ENCODE results near the gene MAN1A2.
"Not testable (repeated sequence)": the region's sequence is repeated elsewhere in the genome, so short reads cannot be mapped to it uniquely, and the experiment has no call there.

Gene MAN1A2

GRCh38 chr1:117413412-117413811 is 46.2 kb downstream of the MAN1A2 start:
- Histone ChIP-seq H3K4me3 (ENCODE audit: low read length) (no peak overlapping the region), H3K4me1 (ENCODE audit: insufficient read depth, low read length) (peaks cover 10% of the 10 kb centered on the region), H3K36me3 (ENCODE audit: insufficient read depth, low read depth, low read length) (no peaks in the 10 kb centered on the region), H3K27me3 (ENCODE audit: insufficient read depth, low read length) (no peaks in the 10 kb centered on the region), H3K9ac (ENCODE audit: low read depth, low read length) (no peak overlapping the region), H3K27ac (ENCODE audit: low read length) (no peak overlapping the region), H3K9me3 (ENCODE audit: insufficient read depth, low read depth, low read length) (no peaks in the 10 kb centered on the region)

DNA sequence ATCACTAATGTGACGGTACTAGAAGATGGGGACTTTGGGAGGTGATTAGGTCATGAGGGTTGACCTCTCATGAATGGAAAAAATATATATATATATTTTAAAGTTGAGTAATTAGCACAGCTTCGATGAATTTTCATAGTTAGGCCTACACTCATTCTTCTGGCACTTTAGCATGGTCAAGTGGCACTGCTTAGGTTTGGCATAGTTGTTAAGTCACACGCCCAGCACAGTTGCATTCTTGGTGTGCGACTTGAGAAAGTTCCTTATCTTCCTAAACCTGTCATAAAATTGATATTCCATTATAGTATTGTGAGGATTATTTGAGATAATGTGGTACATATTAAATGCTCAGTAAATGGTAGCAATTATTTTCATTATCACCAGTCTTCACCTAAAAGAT is 47.7 kb downstream of the MAN1A2 start:
- Histone ChIP-seq H3K4me3 (ENCODE audit: low read length) (no peak overlapping the region), H3K4me1 (ENCODE audit: insufficient read depth, low read length) (peaks cover 10% of the 10 kb centered on the region), H3K27ac (ENCODE audit: low read length) (no peak overlapping the region), H3K9ac (ENCODE audit: low read depth, low read length) (no peak overlapping the region), H3K9me3 (ENCODE audit: insufficient read depth, low read depth, low read length) (no peaks in the 10 kb centered on the region), H3K36me3 (ENCODE audit: insufficient read depth, low read depth, low read length) (no peaks in the 10 kb centered on the region), H3K27me3 (ENCODE audit: insufficient read depth, low read length) (no peaks in the 10 kb centered on the region)

DNA sequence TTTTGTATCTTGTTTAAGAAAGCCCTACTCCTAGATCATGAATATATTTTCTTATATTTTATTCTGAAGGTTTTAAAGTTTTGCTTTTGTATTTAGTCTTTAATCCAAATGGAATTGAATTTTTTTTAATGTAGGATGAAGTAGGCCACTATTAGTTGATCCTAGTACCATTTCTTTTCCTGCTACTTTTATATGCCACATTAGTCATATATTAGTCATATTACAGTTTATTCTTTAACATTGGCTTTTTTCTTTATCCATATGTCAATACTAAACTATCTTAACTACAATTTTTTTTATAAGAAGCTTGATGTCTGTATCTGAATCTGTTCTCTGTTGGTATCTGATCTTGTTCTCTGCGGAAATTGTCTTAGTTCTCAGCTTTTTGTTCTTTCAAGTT is 48.8 kb downstream of the MAN1A2 start:
- Histone ChIP-seq H3K9me3 (ENCODE audit: insufficient read depth, low read depth, low read length) (no peaks in the 10 kb centered on the region), H3K9ac (ENCODE audit: low read depth, low read length) (no peak overlapping the region), H3K36me3 (ENCODE audit: insufficient read depth, low read depth, low read length) (no peaks in the 10 kb centered on the region), H3K4me1 (ENCODE audit: insufficient read depth, low read length) (peaks cover 10% of the 10 kb centered on the region), H3K27me3 (ENCODE audit: insufficient read depth, low read length) (no peaks in the 10 kb centered on the region), H3K27ac (ENCODE audit: low read length) (no peak overlapping the region), H3K4me3 (ENCODE audit: low read length) (no peak overlapping the region)

GRCh38 chr1:117416546-117417125 is 49.4 kb downstream of the MAN1A2 start:
- Histone ChIP-seq H3K4me3 (ENCODE audit: low read length) (no peak overlapping the region), H3K9ac (ENCODE audit: low read depth, low read length) (0 out of 2 replicates have a peak overlapping the region, but pooled peaks have one; percentile 22), H3K27ac (ENCODE audit: low read length) (no peak overlapping the region), H3K4me1 (ENCODE audit: insufficient read depth, low read length) (peaks cover 10% of the 10 kb centered on the region), H3K9me3 (ENCODE audit: insufficient read depth, low read depth, low read length) (no peaks in the 10 kb centered on the region), H3K27me3 (ENCODE audit: insufficient read depth, low read length) (no peaks in the 10 kb centered on the region), H3K36me3 (ENCODE audit: insufficient read depth, low read depth, low read length) (no peaks in the 10 kb centered on the region)

DNA sequence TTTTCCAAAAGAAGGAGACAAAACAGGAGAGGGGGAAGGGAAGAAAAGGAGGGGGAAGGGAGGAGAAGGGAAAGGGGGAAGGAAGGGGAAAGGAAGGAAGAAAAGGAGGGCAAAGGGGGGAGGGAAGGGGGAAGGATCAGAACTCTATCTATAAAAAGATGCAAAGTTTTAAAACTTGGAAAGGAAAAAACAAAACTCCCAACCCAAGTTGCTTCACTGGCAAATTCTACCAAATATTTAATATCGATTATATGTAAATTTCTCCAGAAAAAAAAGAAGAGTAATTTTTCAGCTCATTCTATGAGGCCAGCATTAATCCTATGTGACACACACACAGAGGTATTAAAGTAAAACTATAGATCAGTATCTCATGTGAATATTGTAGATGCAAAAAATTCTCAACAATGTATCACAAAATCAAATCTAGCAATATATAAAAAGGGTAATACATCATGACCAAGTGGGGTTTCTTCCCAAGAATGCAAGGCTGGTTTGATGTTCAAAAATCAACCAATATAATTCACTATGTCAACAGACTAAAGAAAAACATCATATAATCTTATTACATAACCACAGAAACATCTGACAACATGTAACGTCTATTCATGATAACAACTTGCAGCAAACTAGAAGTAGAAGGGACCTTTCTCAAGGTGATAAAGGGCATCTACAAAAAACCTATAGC is 57.9 kb downstream of the MAN1A2 start:
- no peaks in the 10 kb centered on the region for H3K36me3 ChIP-seq (ENCODE audit: insufficient read depth, low read depth, low read length)
- no peaks in the 10 kb centered on the region for H3K4me1 ChIP-seq (ENCODE audit: insufficient read depth, low read length)
- H3K27ac ChIP-seq (ENCODE audit: low read length): no peak overlapping the region
- no peak overlapping the region for H3K4me3 ChIP-seq (ENCODE audit: low read length)
- peaks cover 29% of the 10 kb centered on the region for H3K9me3 ChIP-seq (ENCODE audit: insufficient read depth, low read depth, low read length)
- H3K27me3 ChIP-seq (ENCODE audit: insufficient read depth, low read length): no peaks in the 10 kb centered on the region
- no peak overlapping the region for H3K9ac ChIP-seq (ENCODE audit: low read depth, low read length)

DNA sequence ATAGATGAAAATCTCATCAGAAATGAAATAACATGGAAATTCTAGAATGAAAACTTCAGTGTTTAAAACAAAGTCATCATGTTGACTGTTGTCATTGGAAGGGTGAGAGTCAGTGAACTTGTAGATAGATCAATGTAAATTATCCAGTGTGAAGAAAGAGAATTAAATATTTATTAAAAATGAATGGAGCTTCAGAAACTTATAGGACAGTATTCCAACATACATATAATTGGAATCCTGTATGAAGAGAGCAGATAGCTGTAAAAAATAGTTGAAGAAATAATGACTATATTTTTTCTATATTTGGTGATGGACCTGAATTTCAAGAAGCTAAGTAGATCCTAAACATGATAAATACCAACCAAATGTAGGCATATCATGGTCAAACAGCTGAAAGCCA is 60.0 kb downstream of the MAN1A2 start:
- Histone ChIP-seq H3K27ac (ENCODE audit: low read length) (no peak overlapping the region), H3K9ac (ENCODE audit: low read depth, low read length) (no peak overlapping the region), H3K4me3 (ENCODE audit: low read length) (no peak overlapping the region), H3K9me3 (ENCODE audit: insufficient read depth, low read depth, low read length) (peaks cover 29% of the 10 kb centered on the region), H3K27me3 (ENCODE audit: insufficient read depth, low read length) (no peaks in the 10 kb centered on the region), H3K4me1 (ENCODE audit: insufficient read depth, low read length) (no peaks in the 10 kb centered on the region), H3K36me3 (ENCODE audit: insufficient read depth, low read depth, low read length) (no peaks in the 10 kb centered on the region)

- no peaks in the 10 kb centered on the region for H3K27me3 ChIP-seq (ENCODE audit: insufficient read depth, low read length)
- no peaks in the 10 kb centered on the region; the same call in 1 of the 2 replicates for H3K4me1 ChIP-seq (ENCODE audit: insufficient read depth, low read length)
- H3K4me3 ChIP-seq (ENCODE audit: low read length): no peak overlapping the region
- no peaks in the 10 kb centered on the region for H3K9me3 ChIP-seq (ENCODE audit: insufficient read depth, low read depth, low read length)
- no peak overlapping the region for H3K9ac ChIP-seq (ENCODE audit: low read depth, low read length)
- no peaks in the 10 kb centered on the region for H3K36me3 ChIP-seq (ENCODE audit: insufficient read depth, low read depth, low read length)
- no peak overlapping the region for H3K27ac ChIP-seq (ENCODE audit: low read length)
Observed at GRCh38 chr1:117433943-117434342, 66.7 kb downstream of the MAN1A2 start.

- Histone ChIP-seq H3K4me3 (ENCODE audit: low read length) (no peak overlapping the region), H3K36me3 (ENCODE audit: insufficient read depth, low read depth, low read length) (no peaks in the 10 kb centered on the region), H3K4me1 (ENCODE audit: insufficient read depth, low read length) (no peaks in the 10 kb centered on the region; the same call in 1 of the 2 replicates), H3K27me3 (ENCODE audit: insufficient read depth, low read length) (no peaks in the 10 kb centered on the region), H3K9ac (ENCODE audit: low read depth, low read length) (no peak overlapping the region), H3K9me3 (ENCODE audit: insufficient read depth, low read depth, low read length) (no peaks in the 10 kb centered on the region), H3K27ac (ENCODE audit: low read length) (no peak overlapping the region)
Observed at GRCh38 chr1:117436513-117436912, 69.3 kb downstream of the MAN1A2 start.

GRCh38 chr1:117447661-117448060 is 80.4 kb downstream of the MAN1A2 start:
- no peaks in the 10 kb centered on the region; the same call in 1 of the 2 replicates for H3K36me3 ChIP-seq (ENCODE audit: insufficient read depth, low read depth, low read length)
- no peak overlapping the region for H3K4me3 ChIP-seq (ENCODE audit: low read length)
- no peak overlapping the region for H3K9ac ChIP-seq (ENCODE audit: low read depth, low read length)
- H3K9me3 ChIP-seq (ENCODE audit: insufficient read depth, low read depth, low read length): no peaks in the 10 kb centered on the region
- H3K27me3 ChIP-seq (ENCODE audit: insufficient read depth, low read length): no peaks in the 10 kb centered on the region
- no peak overlapping the region for H3K27ac ChIP-seq (ENCODE audit: low read length)
- no peaks in the 10 kb centered on the region for H3K4me1 ChIP-seq (ENCODE audit: insufficient read depth, low read length)

DNA sequence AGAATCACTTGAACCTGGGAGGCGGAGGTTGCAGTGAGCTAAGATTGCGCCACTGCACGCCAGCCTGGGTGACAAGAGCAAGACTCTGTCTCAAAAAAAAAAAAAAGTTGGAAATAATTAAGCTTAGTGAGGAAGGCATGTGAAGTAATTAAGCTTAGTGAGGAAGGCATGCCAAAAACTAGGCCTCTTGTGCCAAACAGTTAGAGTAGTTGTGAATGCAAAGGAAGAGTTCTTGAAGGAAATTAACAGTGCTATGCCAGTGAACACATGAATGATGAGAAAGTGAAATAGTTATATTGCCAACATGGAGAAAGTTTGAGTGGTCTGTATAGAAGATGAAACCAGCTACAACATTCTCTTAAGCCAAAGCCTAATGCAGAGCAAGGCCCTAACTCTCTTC is 85.0 kb downstream of the MAN1A2 start:
- Histone ChIP-seq H3K27ac (ENCODE audit: low read length) (no peak overlapping the region), H3K4me1 (ENCODE audit: insufficient read depth, low read length) (no peaks in the 10 kb centered on the region), H3K36me3 (ENCODE audit: insufficient read depth, low read depth, low read length) (no peaks in the 10 kb centered on the region; the same call in 1 of the 2 replicates), H3K9ac (ENCODE audit: low read depth, low read length) (no peak overlapping the region), H3K9me3 (ENCODE audit: insufficient read depth, low read depth, low read length) (no peaks in the 10 kb centered on the region), H3K4me3 (ENCODE audit: low read length) (no peak overlapping the region), H3K27me3 (ENCODE audit: insufficient read depth, low read length) (no peaks in the 10 kb centered on the region)

DNA sequence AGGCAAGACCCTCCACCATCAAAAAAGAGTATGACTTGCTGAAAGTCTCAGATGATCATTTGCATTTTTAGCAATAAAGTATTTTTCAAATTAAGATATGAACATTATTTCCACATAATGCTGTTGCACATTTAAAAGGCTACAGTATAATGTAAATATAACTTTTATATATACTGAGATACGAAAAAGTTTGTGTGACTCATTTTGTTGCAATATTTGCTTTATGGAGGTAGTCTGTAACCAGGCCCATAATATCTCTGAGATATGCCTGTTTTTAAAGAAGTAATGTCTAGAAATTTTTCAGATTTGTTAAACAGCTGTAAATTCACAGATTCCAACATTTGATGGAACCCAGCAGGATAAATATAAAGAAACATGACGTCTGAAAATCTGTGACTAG is 86.7 kb downstream of the MAN1A2 start:
- Histone ChIP-seq H3K9ac (ENCODE audit: low read depth, low read length) (no peak overlapping the region), H3K27ac (ENCODE audit: low read length) (no peak overlapping the region), H3K36me3 (ENCODE audit: insufficient read depth, low read depth, low read length) (no peaks in the 10 kb centered on the region; the same call in 1 of the 2 replicates), H3K9me3 (ENCODE audit: insufficient read depth, low read depth, low read length) (no peaks in the 10 kb centered on the region), H3K4me3 (ENCODE audit: low read length) (no peak overlapping the region), H3K27me3 (ENCODE audit: insufficient read depth, low read length) (no peaks in the 10 kb centered on the region), H3K4me1 (ENCODE audit: insufficient read depth, low read length) (no peaks in the 10 kb centered on the region)

GRCh38 chr1:117458410-117458809 is 91.2 kb downstream of the MAN1A2 start:
- not testable (repeated sequence) for H3K4me3 ChIP-seq (ENCODE audit: low read length); H3K9ac ChIP-seq (ENCODE audit: low read depth, low read length); H3K4me1 ChIP-seq (ENCODE audit: insufficient read depth, low read length); H3K36me3 ChIP-seq (ENCODE audit: insufficient read depth, low read depth, low read length); H3K9me3 ChIP-seq (ENCODE audit: insufficient read depth, low read depth, low read length); H3K27ac ChIP-seq (ENCODE audit: low read length); H3K27me3 ChIP-seq (ENCODE audit: insufficient read depth, low read length)

All from iPS-20b (cell line).